ENCODE results near the gene COQ8A.
"Not testable (repeated sequence)": the region's sequence is repeated elsewhere in the genome, so short reads cannot be mapped to it uniquely, and the experiment has no call there.

The COQ8A gene

DNA sequence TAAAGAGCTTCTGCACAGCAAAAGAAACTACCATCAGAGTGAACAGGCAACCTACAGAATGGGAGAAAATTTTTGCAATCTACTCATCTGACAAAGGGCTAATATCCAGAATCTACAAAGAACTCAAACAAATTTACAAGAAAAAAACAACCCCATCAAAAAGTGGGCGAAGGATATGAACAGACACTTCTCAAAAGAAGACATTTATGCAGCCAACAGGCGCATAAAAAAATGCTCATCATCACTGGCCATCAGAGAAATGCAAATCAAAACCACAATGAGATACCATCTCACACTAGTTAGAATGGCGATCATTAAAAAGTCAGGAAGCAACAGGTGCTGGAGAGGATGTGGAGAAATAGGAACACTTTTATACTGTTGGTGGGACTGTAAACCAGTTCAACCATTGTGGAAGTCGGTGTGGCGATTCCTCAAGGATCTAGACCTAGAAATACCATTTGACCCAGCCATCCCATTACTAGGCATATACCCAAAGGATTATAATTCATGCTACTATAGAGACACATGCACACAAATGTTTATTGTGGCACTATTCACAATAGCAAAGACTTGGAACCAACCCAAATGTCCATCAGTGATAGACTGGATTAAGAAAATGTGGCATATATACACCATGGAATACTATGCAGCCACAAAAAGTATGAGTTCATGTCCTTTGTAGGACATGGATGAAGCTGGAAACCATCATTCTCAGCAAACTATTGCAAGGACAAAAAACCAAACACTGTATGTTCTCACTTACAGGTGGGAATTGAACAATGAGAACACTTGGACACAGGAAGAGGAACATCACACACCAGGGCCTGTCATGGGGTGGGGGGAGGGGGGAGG is 10.6 kb upstream of the COQ8A start:
- DNase-seq (ENCODE audit: low spot score) = not testable (repeated sequence)

DNA sequence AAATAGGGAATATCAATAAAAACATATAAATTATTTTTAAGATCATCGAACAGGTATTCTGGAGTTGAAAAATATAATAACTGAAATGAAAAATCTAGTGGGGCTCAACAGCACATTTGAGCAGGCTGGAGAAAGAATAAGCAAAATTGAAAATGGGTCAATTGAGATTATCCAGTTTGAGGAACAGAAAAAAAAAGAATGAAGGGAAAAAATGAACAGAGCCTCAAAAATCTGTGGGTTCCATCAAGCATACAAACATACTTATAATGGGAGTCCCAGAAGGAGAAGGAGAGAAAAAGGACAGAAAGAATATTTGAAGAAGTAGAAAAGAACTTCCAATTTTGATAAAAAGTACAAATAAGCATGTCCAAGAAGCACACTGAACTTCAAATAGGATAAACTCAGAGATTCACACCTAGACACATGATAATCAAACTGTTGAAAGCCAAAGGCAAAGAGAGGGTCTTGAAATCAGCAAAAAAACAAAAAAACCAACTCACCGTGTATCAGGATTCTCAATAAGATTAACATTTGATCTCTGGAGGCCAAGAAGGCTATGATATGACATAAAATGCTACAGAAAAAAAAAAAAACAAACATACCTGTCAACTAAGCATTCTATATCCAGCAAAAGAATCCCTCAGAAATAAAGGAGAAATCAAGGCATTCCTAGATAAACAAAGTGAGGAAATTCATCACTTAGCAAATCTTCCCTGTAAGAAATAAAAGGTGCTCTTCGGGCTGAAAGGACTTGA is 5.4 kb upstream of the COQ8A start:
- no peak for DNase-seq (ENCODE audit: low spot score)

DNA sequence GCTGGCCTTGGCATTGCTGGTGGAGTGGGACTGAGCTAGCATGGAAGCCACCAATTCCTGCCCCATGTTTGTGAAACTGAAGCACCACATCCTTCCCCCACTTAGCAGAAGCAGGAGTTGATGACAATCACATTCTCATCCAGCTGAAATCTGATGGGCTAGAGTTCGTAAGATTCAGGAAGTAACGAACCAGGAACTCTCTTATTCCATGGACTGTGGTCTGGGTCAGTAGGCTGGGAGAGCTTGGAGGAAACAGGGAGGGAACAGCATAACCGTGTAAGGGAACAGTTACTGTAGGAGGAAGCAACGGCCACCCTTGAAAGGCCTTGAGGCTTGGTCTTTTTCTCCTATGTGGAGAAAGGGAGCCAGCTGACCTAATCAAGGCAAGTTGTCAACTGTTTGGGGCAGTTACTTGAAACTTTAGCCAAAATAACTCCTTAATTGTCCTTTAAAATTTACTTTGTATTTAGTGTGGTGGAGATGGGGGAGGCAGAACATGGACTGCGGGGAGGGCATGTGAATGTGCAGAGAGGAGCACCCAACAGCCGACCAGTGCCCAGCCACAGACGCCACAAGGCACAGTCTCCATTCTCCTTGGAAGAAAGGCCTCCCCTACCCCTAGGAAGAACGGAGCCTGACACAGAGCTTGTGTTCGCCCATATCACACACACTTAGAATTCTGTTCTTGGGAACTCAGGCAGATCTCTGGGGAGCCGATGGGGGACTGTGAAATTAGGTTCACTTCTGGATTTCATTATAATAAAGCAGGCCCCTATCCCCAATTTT is 2.0 kb upstream of the COQ8A start:
- no peak for DNase-seq (ENCODE audit: low spot score)

DNA sequence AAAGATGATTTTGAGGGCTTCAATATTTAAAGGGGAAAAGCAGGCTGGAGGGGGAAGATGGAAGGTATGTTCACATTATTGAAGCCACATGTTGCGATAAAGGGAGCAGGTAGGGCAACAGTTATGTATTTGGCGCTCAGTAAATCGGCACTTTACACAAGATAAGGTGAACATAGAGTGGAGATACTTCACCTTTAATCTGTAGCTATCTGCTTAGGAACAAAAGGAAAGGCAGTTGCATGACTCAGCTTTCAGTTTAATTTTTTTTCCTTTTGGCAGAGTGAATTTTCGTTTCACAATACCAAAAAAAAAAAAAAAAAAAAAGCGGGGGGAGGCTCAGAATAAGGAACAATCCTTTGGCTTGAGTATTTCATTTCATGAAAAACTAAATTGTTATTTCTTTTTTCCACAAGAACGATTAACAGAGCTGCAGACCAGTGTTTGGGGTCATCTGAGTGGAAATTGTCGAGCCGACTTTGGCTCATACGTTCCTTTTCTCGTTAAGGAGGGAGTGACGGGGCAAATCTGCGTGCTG is 1.1 kb upstream of the COQ8A start:
- peak; percentile 22 for DNase-seq (ENCODE audit: low spot score)

DNA sequence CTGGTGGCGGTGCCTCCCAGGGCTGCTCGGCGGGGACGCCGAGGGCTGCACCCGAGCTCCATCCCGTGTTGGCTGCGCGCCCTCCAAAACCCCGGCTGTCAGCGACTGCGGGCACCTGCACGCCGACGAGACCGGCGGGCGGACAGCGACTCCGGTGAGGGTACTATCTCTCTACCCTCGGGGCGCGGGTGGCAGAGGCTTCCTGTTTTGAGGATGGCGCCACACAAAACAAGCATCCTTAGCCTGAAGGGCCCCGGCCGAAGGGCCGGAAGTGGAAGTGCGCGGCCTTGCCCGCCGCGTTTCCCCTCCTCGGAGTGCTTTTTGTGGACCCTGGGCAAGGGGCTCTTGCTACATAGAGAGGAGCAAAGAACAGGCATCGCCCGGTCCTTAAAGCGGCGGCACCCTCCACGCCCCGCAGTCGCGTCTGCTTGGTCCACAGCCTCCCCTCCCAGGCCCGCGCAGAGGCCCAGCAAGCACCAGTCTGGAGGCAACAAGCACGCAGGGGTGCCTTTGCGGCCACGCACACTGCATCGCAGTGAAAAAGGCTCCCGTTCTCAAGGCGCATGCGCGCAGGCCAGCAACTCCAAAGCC is 561 bp upstream of the COQ8A start:
- no peak for DNase-seq (ENCODE audit: low spot score)

DNA sequence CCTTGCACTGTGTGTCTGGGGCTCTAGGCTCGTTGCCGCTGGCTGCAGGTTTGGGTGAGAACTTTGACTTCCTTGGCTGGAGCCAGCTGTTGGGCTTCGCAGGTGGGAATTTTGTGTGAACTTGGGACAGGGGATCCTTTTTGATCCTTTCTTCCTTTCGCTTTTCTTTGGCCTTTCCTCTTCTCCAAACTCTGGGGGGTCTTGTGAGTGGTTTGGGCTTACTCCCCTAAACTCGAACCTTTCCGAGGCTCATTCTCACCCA is 643 bp downstream of the COQ8A start:
- DNase-seq (ENCODE audit: low spot score) = no peak

DNA sequence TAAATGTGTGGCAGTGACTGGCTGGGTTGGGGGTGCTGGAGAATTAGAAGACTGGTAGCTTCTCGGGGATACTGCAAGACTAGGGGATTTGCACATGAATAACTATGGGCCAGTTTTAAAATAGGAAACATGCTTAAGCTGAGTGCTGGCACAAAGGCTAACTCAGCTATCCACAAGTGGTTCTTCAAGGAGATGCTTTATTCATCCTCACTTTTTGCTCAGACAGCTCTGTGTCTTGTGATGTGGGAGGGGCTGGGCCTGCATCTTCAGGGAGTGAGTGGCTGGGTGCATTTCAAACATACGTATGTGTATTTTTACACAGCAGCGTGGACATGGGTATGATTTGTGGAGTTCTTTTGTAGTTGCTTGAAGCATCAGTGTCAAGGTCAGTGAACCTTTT is 2.3 kb downstream of the COQ8A start:
- DNase-seq (ENCODE audit: low spot score) = no peak

DNA sequence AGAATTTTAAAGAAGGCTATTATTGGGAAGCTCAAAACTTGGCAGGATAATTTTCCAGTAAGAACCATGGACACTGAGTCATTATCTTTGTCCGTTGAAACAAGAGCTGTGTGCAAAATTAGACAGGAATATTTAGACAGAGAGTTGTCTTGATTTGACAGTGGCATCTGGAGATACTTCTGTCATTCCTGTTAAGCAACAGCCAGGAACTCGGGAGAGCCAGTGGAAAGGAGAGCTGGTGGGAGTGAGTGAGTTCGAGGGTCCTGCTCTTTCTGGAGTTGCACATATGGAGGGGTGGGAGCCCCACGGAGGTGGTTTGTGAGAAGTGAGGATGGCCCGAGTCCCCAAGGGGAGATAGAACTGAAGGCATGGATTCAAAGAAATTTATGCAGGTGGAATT is 3.1 kb downstream of the COQ8A start:
- no peak for DNase-seq (ENCODE audit: low spot score)

DNA sequence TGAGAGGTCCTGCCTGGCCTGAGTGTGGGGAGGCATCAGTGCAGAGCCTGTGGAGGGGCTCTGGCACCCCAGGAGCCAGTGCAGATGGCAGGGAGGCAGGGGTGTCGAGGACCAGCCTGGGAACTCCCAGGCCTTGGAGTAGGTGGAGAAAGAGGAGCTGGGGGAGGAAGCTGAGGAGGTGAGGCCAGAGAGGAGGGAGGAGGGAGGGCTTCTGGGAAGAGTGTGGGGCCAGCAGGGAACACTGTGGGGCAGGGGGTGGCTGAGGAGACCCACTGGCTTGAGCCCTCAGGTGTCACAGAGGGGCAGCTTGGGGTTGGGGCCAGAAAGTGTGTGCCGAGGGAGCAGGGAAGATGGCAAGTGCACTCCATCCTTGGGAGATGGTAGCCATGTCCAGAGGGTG is 3.8 kb downstream of the COQ8A start:
- DNase-seq (ENCODE audit: low spot score) = no peak

DNA sequence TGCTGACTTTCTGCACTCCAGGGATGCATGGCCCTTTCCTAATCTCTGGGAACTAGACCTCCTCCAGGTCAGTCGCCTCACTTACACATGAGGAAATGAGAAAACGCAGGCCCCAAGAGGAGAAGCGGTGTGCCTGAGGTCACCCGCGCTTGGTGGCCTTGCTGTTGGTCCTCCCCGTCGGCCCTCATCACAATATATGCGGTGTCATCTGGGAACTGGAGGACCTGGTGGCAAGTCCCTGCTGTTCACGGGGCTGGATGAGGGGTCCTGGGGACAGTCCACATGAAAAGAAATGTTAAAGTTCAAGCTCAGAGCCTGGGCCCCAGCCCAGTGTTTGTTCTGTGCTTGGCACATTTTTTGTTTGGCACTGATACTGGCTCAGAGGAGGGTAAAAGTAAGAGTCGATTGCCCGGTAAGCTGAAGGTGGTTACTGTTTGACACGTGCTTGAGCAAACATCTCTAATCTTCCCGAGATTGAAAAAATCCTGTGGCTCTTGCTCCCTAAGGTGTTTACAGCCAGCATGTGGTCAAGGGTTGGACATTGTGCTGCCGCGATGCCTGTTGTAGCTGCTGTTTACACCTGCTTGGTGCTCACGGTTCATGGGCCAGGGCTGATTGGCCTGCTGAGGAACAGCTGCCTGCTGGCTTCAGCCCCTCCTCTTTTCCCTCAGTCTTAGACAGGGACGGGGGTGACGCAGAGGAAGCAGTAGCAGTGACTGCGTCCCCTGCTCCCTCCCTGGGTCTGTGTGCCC is 5.2 kb downstream of the COQ8A start:
- DNase-seq (ENCODE audit: low spot score) = no peak

DNA sequence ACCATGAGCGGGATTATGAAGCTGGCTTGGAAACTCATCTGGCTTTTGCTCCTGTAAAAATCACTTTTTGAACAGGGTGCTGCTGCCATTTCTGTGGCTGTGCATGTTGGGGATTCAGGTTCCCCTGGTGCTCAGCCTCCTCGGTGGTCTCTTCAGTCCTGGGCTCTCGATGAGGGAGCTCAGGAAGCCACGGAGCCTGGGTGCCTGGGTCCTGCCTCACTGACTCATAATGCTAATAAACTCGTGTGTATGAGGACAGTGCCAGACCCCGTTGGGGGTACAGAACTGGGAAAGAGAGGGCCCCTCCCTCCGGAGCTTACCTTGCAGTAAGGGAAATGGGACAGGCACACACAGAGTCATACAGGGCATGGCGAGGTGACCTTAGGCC is 5.8 kb downstream of the COQ8A start:
- DNase-seq (ENCODE audit: low spot score) = no peak

DNA sequence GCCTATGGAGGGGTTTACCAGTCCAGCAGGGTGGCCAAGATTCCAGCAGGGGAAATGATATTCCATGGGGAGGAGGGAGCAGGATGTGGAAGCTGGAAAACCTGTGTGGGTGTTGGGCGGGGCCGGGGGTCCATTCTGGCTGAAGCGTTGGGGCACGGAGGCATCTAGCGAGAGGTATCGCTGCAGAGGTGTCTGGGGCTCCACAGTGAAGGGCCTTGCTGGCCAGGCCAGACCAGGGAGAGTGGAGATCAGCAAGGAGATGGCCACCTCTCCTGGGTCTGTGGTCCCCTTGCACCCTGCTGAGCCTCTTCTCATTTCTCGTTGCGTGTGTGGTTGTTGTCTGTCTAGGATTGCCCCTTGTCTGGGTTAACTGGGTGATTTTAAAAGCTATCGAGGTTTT is 6.2 kb downstream of the COQ8A start:
- DNase-seq (ENCODE audit: low spot score) = no peak

DNA sequence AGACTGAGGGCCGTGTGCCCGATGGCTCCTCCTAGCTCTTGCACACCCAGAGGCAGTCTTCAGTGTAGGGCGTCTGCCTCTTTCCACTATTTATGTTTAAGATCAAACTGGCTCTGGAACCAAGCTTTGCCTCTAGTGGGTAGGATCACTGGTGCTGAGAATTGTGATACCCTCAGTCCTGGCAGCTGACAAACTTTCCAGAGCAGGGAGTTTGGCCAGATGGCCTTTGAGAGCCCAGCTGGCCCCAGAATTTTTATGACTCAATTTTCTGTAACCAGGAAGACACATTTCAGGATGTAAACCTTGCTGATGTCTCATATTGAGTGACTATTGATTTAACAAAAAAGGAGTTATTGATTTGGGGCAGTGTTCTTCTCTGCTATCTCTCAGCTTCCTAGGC is 6.7 kb downstream of the COQ8A start:
- DNase-seq (ENCODE audit: low spot score) = no peak

DNA sequence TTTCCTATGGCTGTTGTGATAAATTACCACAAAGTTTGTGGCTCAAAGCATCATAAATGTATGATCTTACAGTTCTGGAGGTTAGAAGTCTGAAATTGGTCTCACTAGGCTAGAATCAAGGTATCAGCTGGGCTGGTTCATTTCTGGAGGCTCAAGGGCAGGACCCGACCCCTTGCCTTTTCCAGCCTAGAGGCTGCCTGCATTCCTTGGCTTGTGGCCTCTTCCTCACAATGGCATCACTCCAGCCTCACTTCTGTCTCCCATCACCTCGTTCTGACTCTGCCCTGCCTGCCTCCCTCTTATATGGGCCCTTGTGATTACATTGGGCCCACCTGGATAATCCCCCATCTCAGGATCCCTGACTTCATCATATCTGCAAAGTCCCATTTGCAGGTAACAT is 8.0 kb downstream of the COQ8A start:
- DNase-seq (ENCODE audit: low spot score) = no peak

DNA sequence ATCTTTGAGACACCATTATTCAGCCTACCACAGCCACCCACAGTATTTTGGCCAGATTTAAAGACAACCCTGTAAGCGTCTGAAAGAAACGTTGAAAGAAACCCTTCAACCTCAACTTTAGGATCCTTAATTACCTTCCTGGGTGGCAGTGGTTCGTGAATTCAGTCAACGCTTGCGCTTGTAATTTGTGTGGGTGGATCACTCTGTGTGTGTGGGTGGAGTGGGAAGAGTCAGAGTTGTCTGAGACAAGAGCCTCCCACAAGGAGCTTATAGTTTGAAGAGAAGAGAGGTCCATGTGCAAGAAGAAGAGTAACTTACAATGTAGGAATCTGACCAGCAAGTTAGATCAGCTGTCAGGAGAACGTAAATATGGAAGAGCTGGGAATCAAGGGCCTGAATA is 8.4 kb downstream of the COQ8A start:
- DNase-seq (ENCODE audit: low spot score) = no peak

DNA sequence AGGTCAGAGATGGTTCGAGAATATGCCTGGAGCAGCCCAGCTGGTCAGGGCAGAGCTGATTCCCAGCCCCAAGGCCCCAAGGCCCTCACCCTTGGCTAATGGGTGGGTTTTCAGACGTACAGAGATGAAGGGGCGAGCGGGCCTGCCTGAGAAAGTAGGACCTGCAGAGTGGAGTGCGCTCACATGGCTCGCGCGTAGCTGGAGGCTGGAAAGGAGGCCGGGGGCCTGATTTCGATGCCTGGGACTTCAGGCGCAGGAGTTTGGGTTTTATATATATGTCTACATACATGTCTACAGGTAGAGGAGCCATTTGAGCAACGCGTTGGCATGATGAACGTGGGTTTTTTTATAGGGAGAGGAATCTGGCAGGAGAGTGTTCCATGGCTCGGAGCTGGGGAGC is 8.9 kb downstream of the COQ8A start:
- DNase-seq (ENCODE audit: low spot score) = no peak

DNA sequence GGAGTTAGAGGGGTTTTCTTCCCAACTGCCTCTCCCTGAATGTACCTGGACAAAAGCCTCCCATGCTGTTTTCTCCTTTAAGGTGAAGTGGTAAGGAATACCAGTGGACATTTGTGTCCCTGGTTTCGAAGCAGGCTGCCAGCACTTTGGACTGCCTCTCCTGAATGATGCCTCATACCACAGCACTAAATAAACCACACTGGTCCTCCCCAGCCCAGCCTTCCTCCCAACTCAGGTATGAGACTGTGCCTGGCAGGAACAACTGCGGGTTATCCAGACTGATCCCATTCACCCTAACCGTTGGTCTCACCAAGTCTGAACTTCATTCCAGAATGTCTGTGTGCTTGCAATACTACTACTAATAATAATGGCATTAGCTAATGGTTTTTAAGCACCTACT is 9.3 kb downstream of the COQ8A start:
- no peak for DNase-seq (ENCODE audit: low spot score)

DNA sequence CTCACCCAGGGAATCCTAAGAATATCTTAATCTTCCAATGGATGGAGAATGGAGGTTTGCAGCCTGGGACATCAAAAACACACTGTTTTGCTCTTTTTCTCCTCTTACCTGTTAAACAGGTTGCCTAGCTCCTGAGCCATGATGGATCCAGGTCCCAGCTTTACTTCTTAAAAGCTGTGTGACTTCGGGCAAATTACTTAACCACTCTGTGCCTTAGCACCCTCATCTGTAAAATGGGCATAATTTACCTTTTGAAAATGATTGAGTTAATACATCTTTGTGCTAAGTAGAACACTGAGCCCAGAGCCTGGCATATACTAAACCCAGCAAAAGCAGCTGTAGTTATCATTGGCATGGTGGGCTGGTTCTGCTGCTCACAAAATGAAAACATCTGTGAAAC is 10.2 kb downstream of the COQ8A start:
- DNase-seq (ENCODE audit: low spot score) = no peak

DNA sequence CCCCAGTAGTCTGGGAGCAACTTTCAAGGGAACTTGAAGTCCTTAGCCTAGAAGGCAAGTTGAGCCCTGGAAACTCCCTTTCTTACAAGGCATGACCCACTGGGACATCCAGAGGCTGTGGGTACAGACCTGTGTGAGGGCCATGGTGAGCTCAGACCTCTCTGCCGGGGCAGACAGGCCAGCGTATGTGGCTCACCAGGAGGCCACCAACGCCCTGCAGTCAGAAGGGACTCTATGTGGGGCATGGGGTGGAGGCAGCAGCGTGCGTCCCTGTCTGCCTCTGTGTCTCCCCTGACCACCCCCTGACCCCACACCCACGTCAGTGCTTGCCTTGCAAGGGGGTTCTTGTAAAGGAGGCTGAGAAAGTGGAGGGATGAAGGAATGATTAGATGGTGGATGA is 10.8 kb downstream of the COQ8A start:
- no peak for DNase-seq (ENCODE audit: low spot score)

DNA sequence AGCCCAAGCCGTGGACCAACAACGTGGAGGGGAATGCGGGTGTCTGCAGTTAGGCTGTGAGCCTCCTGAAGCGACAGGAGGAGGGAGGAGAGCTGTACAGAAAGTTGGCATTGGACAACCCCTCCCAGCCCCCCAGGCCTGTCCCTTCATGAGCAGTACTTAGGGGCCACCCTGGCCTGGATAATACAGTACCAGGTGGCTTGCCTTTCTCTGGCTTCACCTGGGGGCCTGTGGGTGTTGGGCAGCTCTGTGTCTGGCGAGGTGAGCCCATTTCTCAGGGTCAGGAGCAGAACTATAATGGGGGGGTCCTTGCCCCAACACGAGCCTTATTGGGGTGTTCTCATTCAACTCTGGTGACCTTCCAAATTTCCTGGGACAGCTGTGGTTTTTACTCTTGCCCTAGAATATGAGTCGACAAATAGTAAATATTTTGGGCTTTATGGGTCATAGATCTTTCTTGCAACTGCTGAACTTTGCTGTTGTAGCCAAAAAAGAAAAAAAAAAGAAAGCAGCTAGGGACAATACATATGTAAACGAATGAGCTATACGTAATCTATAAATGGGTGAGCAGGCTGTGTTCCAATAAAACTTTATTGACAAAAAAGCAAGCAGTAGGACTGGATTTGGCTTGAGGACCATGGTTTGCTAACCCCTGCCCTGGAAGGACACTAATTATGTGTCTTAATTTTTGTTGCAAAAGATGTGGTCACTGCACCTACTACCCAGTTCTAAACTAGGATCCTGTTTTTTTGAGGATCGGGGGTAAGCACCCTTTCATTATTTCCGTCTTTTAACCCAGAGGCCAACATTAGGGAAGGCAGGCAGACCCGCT is 11.4 kb downstream of the COQ8A start:
- no peak for DNase-seq (ENCODE audit: low spot score)

DNA sequence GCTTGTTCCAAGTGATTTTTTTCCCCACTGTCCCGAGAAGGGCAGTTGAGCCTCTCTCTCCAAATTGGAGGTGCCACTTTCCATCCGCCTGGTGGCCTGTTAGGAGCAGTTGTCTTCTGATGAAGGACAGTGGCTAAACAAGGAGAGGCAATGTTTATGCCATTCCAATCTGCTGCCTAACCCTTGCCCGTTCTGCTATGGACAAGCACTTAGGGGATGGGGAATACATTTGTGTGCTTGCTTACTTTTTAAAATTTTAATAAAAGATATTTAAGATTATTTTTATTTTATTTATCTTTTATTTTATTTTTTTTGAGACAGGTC is 12.0 kb downstream of the COQ8A start:
- no peak for DNase-seq (ENCODE audit: low spot score)

Data from CD4-positive, alpha-beta T cell treated with Interleukin-6 at 100 ng/mL for 8 hours (primary cell).